Calu3 (cell line): ENCODE measurements around the gene CNTNAP2. TPM values are rescaled to one million over a fixed set of nuclear protein-coding genes. Genes with fewer than 3 reads are reported as not detected.

Experiments
- BruUV-seq: library from RNA; stranded (reverse); fragments of 400-500 nt; replicated peaks from 2 replicates; lab custom pipeline; 2021; lab: Mats Ljungman, UMichigan
- CTCF ChIA-PET: fragments of 300-600 bp; sonication (Branson Sonifier 250); formaldehyde crosslinking; loops from one replicate; lab custom pipeline; 2022; ENCODE audit warnings: antibody characterized with exemption; lab: Charles Lee
- DNase-seq: peaks from one replicate; pipeline ENCODE4 v3.0.0; 2022
- H3K27ac Mint-ChIP-seq: one replicate; pipeline ENCODE4 v1.8.0; 2022; ENCODE audit warnings: mixed read lengths; ENCODE audit not compliant: unreplicated experiment
- H3K27me3 Mint-ChIP-seq: one replicate; pipeline ENCODE4 v1.8.0; 2022; ENCODE audit warnings: mixed read lengths; ENCODE audit not compliant: unreplicated experiment
- H3K36me3 Mint-ChIP-seq: one replicate; pipeline ENCODE4 v1.8.0; 2022; ENCODE audit warnings: mild to moderate bottlenecking, moderate library complexity, mixed read lengths; ENCODE audit not compliant: insufficient read depth, unreplicated experiment
- H3K4me1 Mint-ChIP-seq: one replicate; pipeline ENCODE4 v1.8.0; 2022; ENCODE audit warnings: mild to moderate bottlenecking, low read depth, mixed read lengths; ENCODE audit not compliant: unreplicated experiment
- H3K4me3 Mint-ChIP-seq: one replicate; pipeline ENCODE4 v1.8.0; 2022; ENCODE audit warnings: mild to moderate bottlenecking, low read depth, moderate library complexity, mixed read lengths; ENCODE audit not compliant: unreplicated experiment
- H3K9me3 Mint-ChIP-seq: one replicate; pipeline ENCODE4 v1.8.0; 2022; ENCODE audit warnings: low read depth, mixed read lengths; ENCODE audit not compliant: unreplicated experiment
- intact Hi-C: fragments of 100-400 bp; cut with micrococcal nuclease; formaldehyde crosslinking; loops from one replicate; pipeline ENCODE4 v1.10.0; 2022; ENCODE audit not compliant: unreplicated experiment
- total RNA-seq: library from RNA; stranded (reverse); gene quantifications from 2 replicates; pipeline ENCODE4 v1.2.3, GENCODE V29; 2022
- TF ChIP-seq, protein P1 (sequence below): fragments of 200-600 bp; IDR thresholded peaks from one replicate; pipeline ENCODE4 v1.8.0; 2022; ENCODE audit warnings: antibody characterized with exemption; ENCODE audit not compliant: unreplicated experiment

CNTNAP2 gene
- total RNA-seq, 1 experiment from 2014 or later = 1.1 TPM

DNA sequence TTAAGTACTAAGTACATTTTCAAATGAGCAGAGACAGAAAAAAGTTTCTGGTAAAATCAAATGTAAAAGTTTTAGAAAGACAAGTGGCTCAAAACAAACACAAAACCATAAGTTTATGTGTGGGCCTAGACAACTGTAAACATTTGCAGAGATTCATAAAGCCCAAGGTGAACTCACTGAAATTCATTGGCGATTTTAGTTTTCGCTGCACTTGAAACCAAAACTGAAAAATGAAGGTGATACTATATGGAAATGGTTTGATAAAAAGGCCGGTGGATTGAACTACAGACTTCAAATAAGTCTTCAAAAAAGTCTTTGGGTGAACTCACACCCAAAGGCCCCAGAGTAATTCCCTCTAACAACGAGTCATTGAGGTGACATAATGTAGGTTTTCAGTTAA lies 1289.0 kb downstream of the CNTNAP2 start:
- no peaks in the 10 kb centered on the region for H3K36me3 Mint-ChIP-seq
- H3K27ac Mint-ChIP-seq = no peak overlapping the region
- no peak overlapping the region for H3K4me3 Mint-ChIP-seq
- CTCF ChIA-PET = no interaction called here
- no peaks in the 10 kb centered on the region for H3K4me1 Mint-ChIP-seq
- H3K9me3 Mint-ChIP-seq = peaks cover 24% of the 10 kb centered on the region
- DNase-seq = no peak
- BruUV-seq = no TSS peak
- no peaks in the 10 kb centered on the region for H3K27me3 Mint-ChIP-seq
- intact Hi-C loops = no loop called here
- TF ChIP-seq, protein P1, sequence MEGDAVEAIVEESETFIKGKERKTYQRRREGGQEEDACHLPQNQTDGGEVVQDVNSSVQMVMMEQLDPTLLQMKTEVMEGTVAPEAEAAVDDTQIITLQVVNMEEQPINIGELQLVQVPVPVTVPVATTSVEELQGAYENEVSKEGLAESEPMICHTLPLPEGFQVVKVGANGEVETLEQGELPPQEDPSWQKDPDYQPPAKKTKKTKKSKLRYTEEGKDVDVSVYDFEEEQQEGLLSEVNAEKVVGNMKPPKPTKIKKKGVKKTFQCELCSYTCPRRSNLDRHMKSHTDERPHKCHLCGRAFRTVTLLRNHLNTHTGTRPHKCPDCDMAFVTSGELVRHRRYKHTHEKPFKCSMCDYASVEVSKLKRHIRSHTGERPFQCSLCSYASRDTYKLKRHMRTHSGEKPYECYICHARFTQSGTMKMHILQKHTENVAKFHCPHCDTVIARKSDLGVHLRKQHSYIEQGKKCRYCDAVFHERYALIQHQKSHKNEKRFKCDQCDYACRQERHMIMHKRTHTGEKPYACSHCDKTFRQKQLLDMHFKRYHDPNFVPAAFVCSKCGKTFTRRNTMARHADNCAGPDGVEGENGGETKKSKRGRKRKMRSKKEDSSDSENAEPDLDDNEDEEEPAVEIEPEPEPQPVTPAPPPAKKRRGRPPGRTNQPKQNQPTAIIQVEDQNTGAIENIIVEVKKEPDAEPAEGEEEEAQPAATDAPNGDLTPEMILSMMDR = no peak

DNA sequence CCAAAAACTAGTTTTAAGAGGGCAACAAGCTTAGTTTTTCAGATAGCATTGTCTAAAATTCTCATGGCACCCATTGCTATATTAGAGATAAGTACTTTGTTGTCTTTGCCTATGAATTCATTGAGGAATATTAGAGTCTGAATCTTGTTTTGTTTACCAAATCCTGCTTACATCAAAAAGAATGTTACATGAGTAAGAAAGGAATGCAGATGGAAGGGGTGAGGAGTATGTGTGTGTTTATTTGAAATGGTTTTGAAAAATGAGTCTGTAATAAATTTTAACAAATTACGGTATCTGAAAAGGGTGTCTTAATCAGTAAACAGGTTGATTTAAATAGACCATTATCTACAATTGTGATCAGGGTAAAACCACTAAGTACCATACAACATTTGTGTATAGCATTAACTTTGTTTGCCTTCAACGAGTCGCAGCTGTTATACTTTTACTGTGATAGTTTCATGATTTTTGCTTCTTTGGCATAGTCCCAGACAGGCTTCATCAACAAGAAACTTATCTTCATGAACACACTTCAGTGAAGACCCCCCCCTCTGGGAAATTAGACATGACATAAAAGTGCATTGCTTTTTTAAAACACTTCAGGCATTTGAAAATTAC lies 1290.0 kb downstream of the CNTNAP2 start:
- no peaks in the 10 kb centered on the region for H3K4me1 Mint-ChIP-seq
- H3K27me3 Mint-ChIP-seq = no peaks in the 10 kb centered on the region
- H3K36me3 Mint-ChIP-seq = no peaks in the 10 kb centered on the region
- no peak for DNase-seq
- CTCF ChIA-PET = no interaction called here
- no TSS peak for BruUV-seq
- intact Hi-C loops = no loop called here
- H3K27ac Mint-ChIP-seq = no peak overlapping the region
- H3K9me3 Mint-ChIP-seq = peaks cover 24% of the 10 kb centered on the region
- H3K4me3 Mint-ChIP-seq = no peak overlapping the region
- TF ChIP-seq, protein P1 = no peak

- BruUV-seq = no TSS peak
- no peak overlapping the region for H3K4me3 Mint-ChIP-seq
- DNase-seq = no peak
- no peaks in the 10 kb centered on the region for H3K27me3 Mint-ChIP-seq
- CTCF ChIA-PET = no interaction called here
- H3K27ac Mint-ChIP-seq = no peak overlapping the region
- H3K4me1 Mint-ChIP-seq = no peaks in the 10 kb centered on the region
- H3K9me3 Mint-ChIP-seq = peaks cover 13% of the 10 kb centered on the region
- TF ChIP-seq, protein P1 = no peak
- H3K36me3 Mint-ChIP-seq = no peaks in the 10 kb centered on the region
- intact Hi-C loops = no loop called here
Observed at GRCh38 chr7:147411096-147411495, 1294.5 kb downstream of the CNTNAP2 start.

GRCh38 chr7:147412109-147412508 lies 1295.5 kb downstream of the CNTNAP2 start:
- TF ChIP-seq, protein P1 = no peak
- no TSS peak for BruUV-seq
- Mint-ChIP-seq H3K9me3 (peaks cover 10% of the 10 kb centered on the region), H3K4me1 (no peaks in the 10 kb centered on the region), H3K27me3 (no peaks in the 10 kb centered on the region), H3K4me3 (no peak overlapping the region), H3K36me3 (no peaks in the 10 kb centered on the region), H3K27ac (no peak overlapping the region)
- intact Hi-C loops = no loop called here
- CTCF ChIA-PET = no interaction called here
- no peak for DNase-seq
